Stimulated activated CD8-positive, alpha-beta memory T cell treated with anti-CD3 and anti-CD28 coated beads, Interleukin-7, amount 100 ng/mL, for 1 hour (primary cell): Measurements from ENCODE around the gene CDK11B.
A peak's percentile ranks its signal among the peaks of the same experiment; 100 is the strongest.
"Not testable (repeated sequence)": the region's sequence is repeated elsewhere in the genome, so short reads cannot be mapped to it uniquely, and the experiment has no call there.

Experiments
- DNase-seq, 2 donors: peaks; one replicate each; pipeline ENCODE4 v3.0.0-alpha.2; 2020; ENCODE audit warnings: low read depth in 2 of 2

Gene CDK11B

GRCh38 chr1:1662830-1663560 is 4.2 kb upstream of the CDK11B start:
- not testable (repeated sequence) for DNase-seq

GRCh38 chr1:1662392-1662791 is 3.6 kb upstream of the CDK11B start:
- DNase-seq, result not testable (repeated sequence)

GRCh38 chr1:1648265-1648664 is 10.5 kb downstream of the CDK11B start:
- DNase-seq, result not testable (repeated sequence)

GRCh38 chr1:1647567-1648241 is 11.1 kb downstream of the CDK11B start:
- DNase-seq, result not testable (repeated sequence)

- not testable (repeated sequence) for DNase-seq
These were observed 12.5 kb downstream of the CDK11B start for GRCh38 chr1:1646326-1646725.

- DNase-seq, result not testable (repeated sequence)
These were observed 17.9 kb downstream of the CDK11B start for GRCh38 chr1:1640711-1641461.

- DNase-seq, result not testable (repeated sequence)
These were observed 18.7 kb downstream of the CDK11B start for GRCh38 chr1:1640081-1640480.

GRCh38 chr1:1639368-1639767 is 19.4 kb downstream of the CDK11B start:
- DNase-seq, result not testable (repeated sequence)

- DNase-seq, result not testable (repeated sequence)
These were observed 20.3 kb downstream of the CDK11B start for GRCh38 chr1:1638528-1638927.

- DNase-seq, result not testable (repeated sequence)
These were observed 21.3 kb downstream of the CDK11B start for GRCh38 chr1:1637479-1637875.

GRCh38 chr1:1636621-1637478 is 22.0 kb downstream of the CDK11B start:
- DNase-seq, result not testable (repeated sequence)

GRCh38 chr1:1634613-1635012 is 24.2 kb downstream of the CDK11B start:
- DNase-seq, result not testable (repeated sequence)

- not testable (repeated sequence) for DNase-seq
These were observed 25.4 kb downstream of the CDK11B start for GRCh38 chr1:1633409-1633808.

GRCh38 chr1:1631782-1632420 is 26.9 kb downstream of the CDK11B start, which contains the start of gene MMP23B:
Gene MMP23B, plus strand, starts transcription at chr1:1632173. Its CDS starts 46 bp downstream, at chr1:1632219.
- no peak for DNase-seq

- DNase-seq, result no peak
These were observed 27.6 kb downstream of the CDK11B start for GRCh38 chr1:1630965-1631781.

GRCh38 chr1:1630191-1630964 is 28.4 kb downstream of the CDK11B start:
- DNase-seq, result peak; percentile 87 to 89

GRCh38 chr1:1629430-1630190 is 29.2 kb downstream of the CDK11B start:
- peak; percentile 52 to 54 for DNase-seq

- no peak for DNase-seq
These were observed 29.9 kb downstream of the CDK11B start for GRCh38 chr1:1628754-1629429.
